ENCODE measurements around the gene RABGAP1L.

The RABGAP1L gene

GRCh38 chr1:174153085-174153824 is 6.1 kb upstream of the RABGAP1L start:
- Histone ChIP-seq H3K9ac (ENCODE audit: low read depth in 1 of 2, low read length in 2 of 2) (no peak overlapping the region), H3K9me3 (ENCODE audit: control insufficient read depth in 2 of 2, low read length in 2 of 2) (no peaks in the 10 kb centered on the region), H3K27me3 (ENCODE audit: control insufficient read depth in 2 of 2, insufficient read depth in 2 of 2, low read length in 2 of 2) (no peaks in the 10 kb centered on the region), H3K27ac (ENCODE audit: low read depth in 2 of 2, low read length in 2 of 2) (no peak overlapping the region), H3K4me1 (ENCODE audit: control insufficient read depth in 2 of 2, insufficient read depth in 2 of 2, low read length in 2 of 2) (peaks cover 0 to under 1% of the 10 kb centered on the region in 2 donors), H3K36me3 (ENCODE audit: control insufficient read depth in 2 of 2, insufficient read depth in 2 of 2, low read length in 2 of 2) (no peaks in the 10 kb centered on the region), H3K4me3 (ENCODE audit: low read length in 2 of 2) (no peak overlapping the region)

- no peak overlapping the region for H3K9ac ChIP-seq (ENCODE audit: low read depth in 1 of 2, low read length in 2 of 2)
- no peaks in the 10 kb centered on the region for H3K36me3 ChIP-seq (ENCODE audit: control insufficient read depth in 2 of 2, insufficient read depth in 2 of 2, low read length in 2 of 2)
- no peak overlapping the region for H3K27ac ChIP-seq (ENCODE audit: low read depth in 2 of 2, low read length in 2 of 2)
Observed at GRCh38 chr1:174153825-174154107, 5.6 kb upstream of the RABGAP1L start.

DNA sequence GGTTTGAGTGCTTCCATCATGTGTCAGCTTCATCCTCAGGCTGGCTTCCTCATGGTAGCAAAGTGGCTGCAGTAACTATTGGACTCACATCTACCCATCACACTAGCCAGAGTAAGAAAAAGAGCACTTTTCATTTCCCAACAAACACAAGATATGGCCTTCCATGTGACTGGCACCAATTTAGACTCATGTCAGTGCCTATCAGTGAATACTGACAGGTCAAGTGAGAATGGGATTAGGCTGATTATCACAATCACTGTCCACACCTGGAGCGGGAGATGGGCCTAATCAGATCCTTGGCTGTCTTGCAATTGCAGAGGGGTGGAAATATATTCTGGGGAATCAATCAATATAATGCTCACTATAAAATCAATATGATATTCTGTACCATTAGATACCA is 2.9 kb upstream of the RABGAP1L start:
- Histone ChIP-seq H3K36me3 (ENCODE audit: control insufficient read depth in 2 of 2, insufficient read depth in 2 of 2, low read length in 2 of 2) (no peaks in the 10 kb centered on the region), H3K4me3 (ENCODE audit: low read length in 2 of 2) (no peak overlapping the region), H3K9ac (ENCODE audit: low read depth in 1 of 2, low read length in 2 of 2) (no peak overlapping the region), H3K4me1 (ENCODE audit: control insufficient read depth in 2 of 2, insufficient read depth in 2 of 2, low read length in 2 of 2) (peaks cover 6 to 10% of the 10 kb centered on the region in 2 donors), H3K9me3 (ENCODE audit: control insufficient read depth in 2 of 2, low read length in 2 of 2) (no peaks in the 10 kb centered on the region), H3K27ac (ENCODE audit: low read depth in 2 of 2, low read length in 2 of 2) (no peak overlapping the region), H3K27me3 (ENCODE audit: control insufficient read depth in 2 of 2, insufficient read depth in 2 of 2, low read length in 2 of 2) (no peaks in the 10 kb centered on the region)

More at GRCh38 chr1:174153825-174154107, 5.6 kb upstream of the RABGAP1L start:
- no peaks in the 10 kb centered on the region for H3K27me3 ChIP-seq (ENCODE audit: control insufficient read depth in 2 of 2, insufficient read depth in 2 of 2, low read length in 2 of 2)
- peaks cover 5% of the 10 kb centered on the region in 2 donors for H3K4me1 ChIP-seq (ENCODE audit: control insufficient read depth in 2 of 2, insufficient read depth in 2 of 2, low read length in 2 of 2)
- H3K4me3 ChIP-seq (ENCODE audit: low read length in 2 of 2): no peak overlapping the region
- H3K9me3 ChIP-seq (ENCODE audit: control insufficient read depth in 2 of 2, low read length in 2 of 2): no peaks in the 10 kb centered on the region

GRCh38 chr1:174157157-174157806 is 2.0 kb upstream of the RABGAP1L start:
- no peaks in the 10 kb centered on the region for H3K36me3 ChIP-seq (ENCODE audit: control insufficient read depth in 2 of 2, insufficient read depth in 2 of 2, low read length in 2 of 2)
- H3K9me3 ChIP-seq (ENCODE audit: control insufficient read depth in 2 of 2, low read length in 2 of 2): no peaks in the 10 kb centered on the region

GRCh38 chr1:174158767-174159251 is 511 bp upstream of the RABGAP1L start:
- Histone ChIP-seq H3K36me3 (ENCODE audit: control insufficient read depth in 2 of 2, insufficient read depth in 2 of 2, low read length in 2 of 2) (no peaks in the 10 kb centered on the region), H3K4me1 (ENCODE audit: control insufficient read depth in 2 of 2, insufficient read depth in 2 of 2, low read length in 2 of 2) (peaks cover 6 to 10% of the 10 kb centered on the region in 2 donors), H3K9ac (ENCODE audit: low read depth in 1 of 2, low read length in 2 of 2) (peak overlapping the region; percentile 85 to 99), H3K27ac (ENCODE audit: low read depth in 2 of 2, low read length in 2 of 2) (peak overlapping the region; percentile 97 to 98), H3K4me3 (ENCODE audit: low read length in 2 of 2) (peak overlapping the region; percentile 89 to 93), H3K9me3 (ENCODE audit: control insufficient read depth in 2 of 2, low read length in 2 of 2) (no peaks in the 10 kb centered on the region), H3K27me3 (ENCODE audit: control insufficient read depth in 2 of 2, insufficient read depth in 2 of 2, low read length in 2 of 2) (no peaks in the 10 kb centered on the region)

More at GRCh38 chr1:174157157-174157806, 2.0 kb upstream of the RABGAP1L start:
- H3K27ac ChIP-seq (ENCODE audit: low read depth in 2 of 2, low read length in 2 of 2): no peak overlapping the region
- no peaks in the 10 kb centered on the region for H3K27me3 ChIP-seq (ENCODE audit: control insufficient read depth in 2 of 2, insufficient read depth in 2 of 2, low read length in 2 of 2)
- no peak overlapping the region for H3K4me3 ChIP-seq (ENCODE audit: low read length in 2 of 2)
- H3K4me1 ChIP-seq (ENCODE audit: control insufficient read depth in 2 of 2, insufficient read depth in 2 of 2, low read length in 2 of 2): peaks cover 6 to 10% of the 10 kb centered on the region in 2 donors
- H3K9ac ChIP-seq (ENCODE audit: low read depth in 1 of 2, low read length in 2 of 2): no peak overlapping the region

DNA sequence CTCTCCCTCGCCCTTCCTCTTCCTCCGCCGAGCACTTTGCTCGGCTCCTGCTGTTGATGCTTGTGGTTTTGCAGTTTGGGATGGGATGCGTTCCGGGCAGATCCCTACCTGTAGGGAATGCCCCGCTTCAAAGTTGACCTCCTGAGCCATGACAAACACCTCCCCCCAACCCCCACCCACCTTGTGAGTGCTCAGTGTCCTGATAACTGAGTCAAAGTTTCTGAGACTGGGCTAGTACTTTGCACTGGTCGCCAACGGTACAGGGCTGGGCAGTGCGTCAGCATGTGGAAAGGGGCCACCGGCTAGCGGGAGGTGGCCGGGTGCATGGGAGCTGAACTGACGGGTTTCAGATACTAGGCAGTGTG is 771 bp downstream of the RABGAP1L start:
- peak overlapping the region; percentile 84 to 99 for H3K9ac ChIP-seq (ENCODE audit: low read depth in 1 of 2, low read length in 2 of 2)
- H3K27ac ChIP-seq (ENCODE audit: low read depth in 2 of 2, low read length in 2 of 2): peak overlapping the region; percentile 97 to 98
- no peaks in the 10 kb centered on the region for H3K9me3 ChIP-seq (ENCODE audit: control insufficient read depth in 2 of 2, low read length in 2 of 2)
- no peaks in the 10 kb centered on the region for H3K27me3 ChIP-seq (ENCODE audit: control insufficient read depth in 2 of 2, insufficient read depth in 2 of 2, low read length in 2 of 2)
- H3K4me3 ChIP-seq (ENCODE audit: low read length in 2 of 2): peak overlapping the region; percentile 89 to 93
- no peaks in the 10 kb centered on the region for H3K36me3 ChIP-seq (ENCODE audit: control insufficient read depth in 2 of 2, insufficient read depth in 2 of 2, low read length in 2 of 2)
- H3K4me1 ChIP-seq (ENCODE audit: control insufficient read depth in 2 of 2, insufficient read depth in 2 of 2, low read length in 2 of 2): peaks cover 10 to 17% of the 10 kb centered on the region in 2 donors

DNA sequence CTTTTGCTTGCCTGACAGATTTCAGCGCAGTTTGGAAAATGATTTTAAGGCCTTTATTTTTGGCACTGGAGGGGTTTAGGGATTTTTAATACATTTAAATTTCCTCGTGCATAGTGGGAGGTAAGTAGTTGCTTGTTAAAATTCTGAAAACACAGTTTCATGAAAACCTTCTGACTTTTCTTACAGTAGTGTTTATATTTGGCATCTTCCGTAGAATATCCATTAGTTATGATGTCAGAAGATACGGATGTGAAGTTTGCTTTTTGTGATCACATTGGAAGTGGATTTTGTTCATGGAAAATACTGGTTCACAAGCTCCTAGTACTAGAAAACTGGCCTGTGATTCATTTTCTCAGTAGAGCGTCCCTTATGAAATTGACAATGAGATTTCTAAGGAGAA is 1.3 kb downstream of the RABGAP1L start:
- Histone ChIP-seq H3K9me3 (ENCODE audit: control insufficient read depth in 2 of 2, low read length in 2 of 2) (no peaks in the 10 kb centered on the region), H3K4me3 (ENCODE audit: low read length in 2 of 2) (peak overlapping the region; percentile 89 to 93), H3K9ac (ENCODE audit: low read depth in 1 of 2, low read length in 2 of 2) (peak overlapping the region; percentile 84 to 99), H3K27ac (ENCODE audit: low read depth in 2 of 2, low read length in 2 of 2) (peak overlapping the region in 1 of 2 donors; percentile 97), H3K4me1 (ENCODE audit: control insufficient read depth in 2 of 2, insufficient read depth in 2 of 2, low read length in 2 of 2) (peaks cover 13 to 17% of the 10 kb centered on the region in 2 donors), H3K36me3 (ENCODE audit: control insufficient read depth in 2 of 2, insufficient read depth in 2 of 2, low read length in 2 of 2) (no peaks in the 10 kb centered on the region), H3K27me3 (ENCODE audit: control insufficient read depth in 2 of 2, insufficient read depth in 2 of 2, low read length in 2 of 2) (no peaks in the 10 kb centered on the region)

- no peak overlapping the region for H3K27ac ChIP-seq (ENCODE audit: low read depth in 2 of 2, low read length in 2 of 2)
- no peaks in the 10 kb centered on the region for H3K9me3 ChIP-seq (ENCODE audit: control insufficient read depth in 2 of 2, low read length in 2 of 2)
- H3K9ac ChIP-seq (ENCODE audit: low read depth in 1 of 2, low read length in 2 of 2): no peak overlapping the region
- peaks cover 15 to 17% of the 10 kb centered on the region in 2 donors for H3K4me1 ChIP-seq (ENCODE audit: control insufficient read depth in 2 of 2, insufficient read depth in 2 of 2, low read length in 2 of 2)
- no peaks in the 10 kb centered on the region for H3K27me3 ChIP-seq (ENCODE audit: control insufficient read depth in 2 of 2, insufficient read depth in 2 of 2, low read length in 2 of 2)
- H3K36me3 ChIP-seq (ENCODE audit: control insufficient read depth in 2 of 2, insufficient read depth in 2 of 2, low read length in 2 of 2): no peaks in the 10 kb centered on the region
- H3K4me3 ChIP-seq (ENCODE audit: low read length in 2 of 2): no peak overlapping the region
Observed at GRCh38 chr1:174161813-174162212, 2.5 kb downstream of the RABGAP1L start.

DNA sequence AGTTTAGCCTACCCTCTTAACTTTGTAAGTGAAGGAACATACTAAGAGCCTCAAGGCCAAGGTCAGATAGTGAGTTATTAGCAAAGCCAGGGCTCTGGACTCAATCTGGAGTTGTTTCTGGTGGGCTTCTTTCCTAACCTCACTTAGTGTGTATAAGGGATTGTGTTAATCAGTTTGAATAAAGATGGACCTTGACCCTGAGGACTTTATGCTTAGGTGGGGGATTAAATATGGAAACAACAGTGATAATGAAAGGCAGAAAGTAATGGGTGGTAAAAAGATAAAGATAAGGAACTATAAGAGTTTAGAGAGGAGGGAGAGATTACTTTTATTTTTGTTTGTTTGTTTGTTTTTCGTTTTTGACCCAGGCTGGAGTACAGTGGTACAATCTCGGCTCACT is 5.5 kb downstream of the RABGAP1L start:
- Histone ChIP-seq H3K9me3 (ENCODE audit: control insufficient read depth in 2 of 2, low read length in 2 of 2) (no peaks in the 10 kb centered on the region), H3K27ac (ENCODE audit: low read depth in 2 of 2, low read length in 2 of 2) (no peak overlapping the region), H3K27me3 (ENCODE audit: control insufficient read depth in 2 of 2, insufficient read depth in 2 of 2, low read length in 2 of 2) (no peaks in the 10 kb centered on the region), H3K9ac (ENCODE audit: low read depth in 1 of 2, low read length in 2 of 2) (no peak overlapping the region), H3K4me3 (ENCODE audit: low read length in 2 of 2) (peak overlapping the region in 1 of 2 donors; percentile 20), H3K36me3 (ENCODE audit: control insufficient read depth in 2 of 2, insufficient read depth in 2 of 2, low read length in 2 of 2) (no peaks in the 10 kb centered on the region), H3K4me1 (ENCODE audit: control insufficient read depth in 2 of 2, insufficient read depth in 2 of 2, low read length in 2 of 2) (peaks cover 8 to 12% of the 10 kb centered on the region in 2 donors)

GRCh38 chr1:174165471-174166137 is 6.3 kb downstream of the RABGAP1L start:
- H3K36me3 ChIP-seq (ENCODE audit: control insufficient read depth in 2 of 2, insufficient read depth in 2 of 2, low read length in 2 of 2): no peaks in the 10 kb centered on the region
- no peak overlapping the region for H3K4me3 ChIP-seq (ENCODE audit: low read length in 2 of 2)
- peak overlapping the region in 1 of 2 donors; percentile 17 for H3K27ac ChIP-seq (ENCODE audit: low read depth in 2 of 2, low read length in 2 of 2)
- peaks cover 7 to 8% of the 10 kb centered on the region in 2 donors for H3K4me1 ChIP-seq (ENCODE audit: control insufficient read depth in 2 of 2, insufficient read depth in 2 of 2, low read length in 2 of 2)
- no peaks in the 10 kb centered on the region for H3K9me3 ChIP-seq (ENCODE audit: control insufficient read depth in 2 of 2, low read length in 2 of 2)
- H3K27me3 ChIP-seq (ENCODE audit: control insufficient read depth in 2 of 2, insufficient read depth in 2 of 2, low read length in 2 of 2): no peaks in the 10 kb centered on the region
- no peak overlapping the region for H3K9ac ChIP-seq (ENCODE audit: low read depth in 1 of 2, low read length in 2 of 2)
